SK-N-SH (cell line): Measurements from ENCODE around the gene RMDN2.
"Not testable (repeated sequence)": the region's sequence is repeated elsewhere in the genome, so short reads cannot be mapped to it uniquely, and the experiment has no call there.

ENCODE experiments used
- CTCF ChIP-seq: fragments of 200-600 bp; sonication (generic); IDR thresholded peaks from 2 replicates; pipeline ENCODE4 v1.6.1; 2017; ENCODE audit warnings: antibody characterized with exemption, mild to moderate bottlenecking, moderate library complexity
- MEF2A ChIP-seq: IDR thresholded peaks from 2 replicates; pipeline ENCODE4 v1.4.0; 2012; ENCODE audit warnings: low read depth, borderline replicate concordance
- PBX3 ChIP-seq: IDR thresholded peaks from 2 replicates; pipeline ENCODE4; 2012

DNA sequence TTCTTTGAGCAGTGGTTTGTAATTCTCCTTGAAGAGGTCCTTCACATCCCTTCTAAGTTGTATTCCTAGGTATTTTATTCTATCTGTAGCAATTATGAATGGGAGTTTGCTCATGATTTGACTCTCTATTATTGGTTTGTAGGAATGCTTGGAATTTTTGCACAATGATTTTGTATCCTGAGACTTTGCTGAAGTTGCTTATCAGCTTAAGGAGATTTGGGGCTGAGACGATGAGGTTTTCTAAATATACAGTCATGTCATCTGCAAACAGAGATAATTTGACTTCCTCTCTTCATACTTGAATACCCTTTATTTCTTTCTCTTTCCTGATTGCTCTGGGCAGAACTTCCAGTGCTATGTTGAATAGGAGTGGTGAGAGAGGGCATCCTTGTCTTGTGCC, 12.5 kb downstream of the RMDN2 start:
- not testable (repeated sequence) for TF ChIP-seq MEF2A, CTCF, PBX3
